H9 (cell line): ENCODE results near the gene WIPF2. TPM values are rescaled to one million over a fixed set of nuclear protein-coding genes. Genes with fewer than 3 reads are reported as not detected.
"Not testable (repeated sequence)": the region's sequence is repeated elsewhere in the genome, so short reads cannot be mapped to it uniquely, and the experiment has no call there.

Experiments used
- DNase-seq: peaks from one replicate; pipeline ENCODE4 v3.0.0-alpha.2; 2017
- H2AFZ ChIP-seq: one replicate; pipeline ENCODE4 v1.6.1; 2013; ENCODE audit warnings: mild to moderate bottlenecking, low read length, control low read depth, moderate library complexity
- H2AK5ac ChIP-seq: 2 replicates; pipeline ENCODE4 v1.6.1; 2013; ENCODE audit warnings: low read length, control low read depth, mixed read lengths; ENCODE audit not compliant: insufficient read length
- H2BK120ac ChIP-seq: one replicate; pipeline ENCODE4 v1.6.1; 2013; ENCODE audit warnings: low read depth, mild to moderate bottlenecking, low read length, control low read depth, inconsistent platforms; ENCODE audit not compliant: poor library complexity, severe bottlenecking
- H2BK12ac ChIP-seq: 2 replicates; pipeline ENCODE4 v1.6.1; 2013; ENCODE audit warnings: low read length, control low read depth, mixed read lengths, low read depth; ENCODE audit not compliant: insufficient read length
- H2BK15ac ChIP-seq: 2 replicates; pipeline ENCODE4 v1.6.1; 2013; ENCODE audit warnings: low read depth, low read length, control low read depth
- H2BK20ac ChIP-seq: one replicate; pipeline ENCODE4 v1.6.1; 2013; ENCODE audit warnings: low read depth, mild to moderate bottlenecking, low read length, control low read depth, inconsistent platforms; ENCODE audit not compliant: poor library complexity, severe bottlenecking
- H2BK5ac ChIP-seq: 2 replicates; pipeline ENCODE4 v1.6.1; 2013; ENCODE audit warnings: low read length, control low read depth, mixed read lengths; ENCODE audit not compliant: insufficient read length
- H3K14ac ChIP-seq: 2 replicates; pipeline ENCODE4 v1.6.1; 2013; ENCODE audit warnings: low read length, control low read depth; ENCODE audit not compliant: insufficient read depth
- H3K18ac ChIP-seq: 2 replicates; pipeline ENCODE4 v1.6.1; 2013; ENCODE audit warnings: low read depth, mild to moderate bottlenecking, mixed read lengths, low read length, control low read depth; ENCODE audit not compliant: insufficient read length
- H3K23ac ChIP-seq: 2 replicates; pipeline ENCODE4 v1.6.1; 2013; ENCODE audit warnings: low read length, control low read depth, mixed read lengths, low read depth; ENCODE audit not compliant: insufficient read length
- H3K23me2 ChIP-seq: 2 replicates; pipeline ENCODE4 v1.6.1; 2013; ENCODE audit warnings: low read depth, mild to moderate bottlenecking, mixed read lengths, low read length, control low read depth; ENCODE audit not compliant: insufficient read length, poor library complexity, severe bottlenecking
- H3K27ac ChIP-seq: 2 replicates; pipeline ENCODE4 v1.5.1; 2013; ENCODE audit warnings: low read length, control low read depth, mixed read lengths, low read depth; ENCODE audit not compliant: insufficient read length
- H3K27me3 ChIP-seq: 2 replicates; pipeline ENCODE4 v1.6.1; 2013; ENCODE audit warnings: low read length, control low read depth, inconsistent platforms; ENCODE audit not compliant: insufficient read depth
- H3K4ac ChIP-seq: 2 replicates; pipeline ENCODE4 v1.6.1; 2013; ENCODE audit warnings: low read depth, mild to moderate bottlenecking, control low read depth, inconsistent platforms, low read length, moderate library complexity
- H3K4me1 ChIP-seq: 2 replicates; pipeline ENCODE4 v1.6.1; 2013; ENCODE audit warnings: low read length, control low read depth, inconsistent platforms; ENCODE audit not compliant: insufficient read depth
- H3K4me2 ChIP-seq: 2 replicates; pipeline ENCODE4 v1.6.1; 2013; ENCODE audit warnings: low read length, control low read depth, mixed read lengths; ENCODE audit not compliant: insufficient read length, insufficient read depth
- H3K56ac ChIP-seq: 2 replicates; pipeline ENCODE4 v1.6.1; 2013; ENCODE audit warnings: low read depth, mild to moderate bottlenecking, mixed read lengths, low read length, control low read depth; ENCODE audit not compliant: insufficient read length
- H3K79me1 ChIP-seq: 2 replicates; pipeline ENCODE4 v1.6.1; 2013; ENCODE audit warnings: low read depth, mild to moderate bottlenecking, moderate library complexity, low read length, control low read depth, inconsistent platforms; ENCODE audit not compliant: insufficient read depth, poor library complexity, severe bottlenecking
- H3K79me2 ChIP-seq: 2 replicates; pipeline ENCODE4 v1.6.1; 2013; ENCODE audit warnings: low read length, control low read depth, inconsistent platforms; ENCODE audit not compliant: insufficient read depth
- H3K9ac ChIP-seq: 2 replicates; pipeline ENCODE4 v1.6.1; 2013; ENCODE audit warnings: low read length, control low read depth, mixed read lengths; ENCODE audit not compliant: insufficient read length; ENCODE audit errors: extremely low read depth
- H3K9me3 ChIP-seq: one replicate; pipeline ENCODE4 v1.6.1; 2013; ENCODE audit warnings: low read depth, low read length, inconsistent platforms; ENCODE audit not compliant: control insufficient read depth
- H3T11ph ChIP-seq: one replicate; pipeline ENCODE4 v1.6.1; 2013; ENCODE audit warnings: mild to moderate bottlenecking, low read length, control low read depth, inconsistent platforms
- H4K20me1 ChIP-seq: one replicate; pipeline ENCODE4 v1.6.1; 2013; ENCODE audit not compliant: control insufficient read depth, insufficient read length, insufficient read depth
- H4K5ac ChIP-seq: 2 replicates; pipeline ENCODE4 v1.6.1; 2013; ENCODE audit warnings: low read depth, mild to moderate bottlenecking, mixed read lengths, low read length, control low read depth; ENCODE audit not compliant: insufficient read length
- H4K8ac ChIP-seq: replicated peaks from 2 replicates; pipeline ENCODE4 v1.6.1; 2013; ENCODE audit warnings: low read length, control low read depth, mixed read lengths, low read depth; ENCODE audit not compliant: insufficient read length
- H4K91ac ChIP-seq: 2 replicates; pipeline ENCODE4 v1.6.1; 2013; ENCODE audit warnings: low read depth, mild to moderate bottlenecking, moderate library complexity, mixed read lengths, low read length, control low read depth; ENCODE audit not compliant: insufficient read length
- H3K27ac Mint-ChIP-seq, 3 experiments: 2 replicates in 2 of 3; 3 replicates in 1 of 3; pipeline ENCODE4 v1.8.0; 2020 to 2021; ENCODE audit warnings: mixed read lengths in 3 of 3, mild to moderate bottlenecking in 1 of 3, moderate library complexity in 1 of 3
- H3K27me3 Mint-ChIP-seq: 2 replicates; pipeline ENCODE4 v1.8.0; 2021; ENCODE audit warnings: low read depth, mild to moderate bottlenecking, moderate library complexity, mixed read lengths
- H3K36me3 Mint-ChIP-seq, 3 experiments: 2 replicates in 2 of 3; 3 replicates in 1 of 3; pipeline ENCODE4 v1.8.0; 2020 to 2021; ENCODE audit warnings: low read depth in 3 of 3, mixed read lengths in 3 of 3; ENCODE audit not compliant: insufficient read depth in 1 of 3
- H3K4me1 Mint-ChIP-seq, 2 experiments: 2 replicates each; pipeline ENCODE4 v1.8.0; 2020; ENCODE audit warnings: mixed read lengths in 2 of 2
- H3K4me3 Mint-ChIP-seq, 2 experiments: 2 replicates in 1 of 2; 3 replicates in 1 of 2; pipeline ENCODE4 v1.8.0; 2020 to 2021; ENCODE audit warnings: mild to moderate bottlenecking in 2 of 2, mixed read lengths in 2 of 2, moderate library complexity in 1 of 2
- H3K9me3 Mint-ChIP-seq, 2 experiments: 2 replicates in 1 of 2; 3 replicates in 1 of 2; pipeline ENCODE4 v1.8.0; 2020; ENCODE audit warnings: mild to moderate bottlenecking in 2 of 2, mixed read lengths in 2 of 2, moderate library complexity in 1 of 2
- WGBS: extraction: QIAGEN DNeasy Blood & Tissue Kit; methylation state at CpG from one replicate; pipeline ENCODE4 v1.1.7; 2013; ENCODE audit warnings: missing lambda C conversion rate, low lambda C conversion rate, mixed read lengths; ENCODE audit not compliant: insufficient read length; ENCODE audit errors: extremely low coverage; 5-methylcytosine and 5-hydroxymethylcytosine counted together
- total RNA-seq: library from RNA; stranded (reverse); gene quantifications from 2 replicates; pipeline ENCODE4 v1.2.1, GENCODE V29; 2021

Gene WIPF2
- total RNA-seq, 1 experiment from 2014 or later, result 24.2 TPM

DNA sequence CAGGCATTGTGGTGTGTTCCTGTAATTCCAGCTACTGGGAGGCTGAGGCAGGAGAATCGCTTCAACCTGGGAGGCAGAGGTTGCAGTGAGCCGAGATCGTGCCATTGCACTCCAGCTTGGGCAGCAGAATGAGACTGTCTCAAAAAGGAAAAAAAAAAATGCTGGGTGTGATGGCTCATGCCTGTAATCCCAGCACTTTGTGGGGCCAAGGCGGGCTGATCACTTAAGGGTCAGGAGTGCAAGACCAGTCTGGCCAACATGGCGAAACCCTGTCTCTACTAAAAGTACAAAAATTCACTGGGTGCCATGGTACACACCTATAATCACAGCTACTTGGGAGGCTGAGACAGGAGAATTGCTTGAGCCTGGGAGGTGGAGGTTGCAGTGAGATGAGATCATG lies 85.8 kb downstream of the WIPF2 start:
- peaks cover 16% of the 10 kb centered on the region; the same call in 1 of the 2 replicates for H3K4me1 ChIP-seq
- H3K27me3 Mint-ChIP-seq, H3K27ac ChIP-seq, H2BK5ac ChIP-seq, DNase-seq, H3K4me2 ChIP-seq, H2BK20ac ChIP-seq, H3K9me3 Mint-ChIP-seq, H3K9ac ChIP-seq, H3T11ph ChIP-seq, H4K20me1 ChIP-seq, H2BK15ac ChIP-seq, H3K56ac ChIP-seq, H3K27ac Mint-ChIP-seq, H4K8ac ChIP-seq, H4K5ac ChIP-seq, H3K4ac ChIP-seq, H3K23ac ChIP-seq, H2BK12ac ChIP-seq, H4K91ac ChIP-seq, H3K4me3 Mint-ChIP-seq, H3K18ac ChIP-seq, H3K9me3 ChIP-seq, H3K79me2 ChIP-seq, H3K14ac ChIP-seq, H3K23me2 ChIP-seq, H2AK5ac ChIP-seq, H2BK120ac ChIP-seq, H3K79me1 ChIP-seq, H3K27me3 ChIP-seq, H2AFZ ChIP-seq: not testable (repeated sequence)
- no CpG with 5 or more reads among the region's 5 CpGs for WGBS
- Mint-ChIP-seq H3K36me3 (peaks cover 29 to 57% (median 42%) of the 10 kb centered on the region in 3 experiments; a peak in 6 of 7 replicates), H3K4me1 (peaks cover 9 to 11% of the 10 kb centered on the region in 2 experiments)
